NCI-H128 (cell line): ENCODE measurements around the gene MARK3.
A peak's percentile ranks its signal among the peaks of the same experiment; 100 is the strongest.

Experiments
- DNase-seq: peaks from one replicate; lab custom pipeline; 2025; ENCODE audit not compliant: unreplicated experiment; lab: John Stamatoyannopoulos, UW

Gene MARK3

GRCh38 chr14:103546652-103547454 is 161.6 kb downstream of the MARK3 start:
- peak; percentile 66 for DNase-seq

- no peak for DNase-seq
These were observed 162.3 kb downstream of the MARK3 start for GRCh38 chr14:103547455-103547940.

GRCh38 chr14:103547941-103548462 is 162.8 kb downstream of the MARK3 start:
- DNase-seq, result no peak

GRCh38 chr14:103548463-103549351 is 163.5 kb downstream of the MARK3 start:
- DNase-seq, result no peak

GRCh38 chr14:103549361-103550311 is 164.4 kb downstream of the MARK3 start:
- DNase-seq, result no peak

- DNase-seq, result no peak
These were observed 165.5 kb downstream of the MARK3 start for GRCh38 chr14:103550451-103551337.

- DNase-seq, result no peak
These were observed 166.1 kb downstream of the MARK3 start for GRCh38 chr14:103551338-103551762.

GRCh38 chr14:103552011-103552845 is 167.0 kb downstream of the MARK3 start:
- DNase-seq, result no peak

GRCh38 chr14:103552846-103553210 is 167.6 kb downstream of the MARK3 start:
- DNase-seq, result no peak
